CD4-positive, alpha-beta T cell treated with Interferon gamma for 1 hour (primary cell): Measurements from ENCODE around the gene JMJD7.
A peak's percentile ranks its signal among the peaks of the same experiment; 100 is the strongest.

Source experiments
- DNase-seq: peaks from one replicate; pipeline ENCODE4 v3.0.0-alpha.2; 2020

JMJD7 gene

GRCh38 chr15:41869770-41870688 lies 42.1 kb downstream of the JMJD7 start:
- no peak for DNase-seq

GRCh38 chr15:41870689-41871081 lies 42.8 kb downstream of the JMJD7 start:
- DNase-seq, result peak; percentile 40

DNA sequence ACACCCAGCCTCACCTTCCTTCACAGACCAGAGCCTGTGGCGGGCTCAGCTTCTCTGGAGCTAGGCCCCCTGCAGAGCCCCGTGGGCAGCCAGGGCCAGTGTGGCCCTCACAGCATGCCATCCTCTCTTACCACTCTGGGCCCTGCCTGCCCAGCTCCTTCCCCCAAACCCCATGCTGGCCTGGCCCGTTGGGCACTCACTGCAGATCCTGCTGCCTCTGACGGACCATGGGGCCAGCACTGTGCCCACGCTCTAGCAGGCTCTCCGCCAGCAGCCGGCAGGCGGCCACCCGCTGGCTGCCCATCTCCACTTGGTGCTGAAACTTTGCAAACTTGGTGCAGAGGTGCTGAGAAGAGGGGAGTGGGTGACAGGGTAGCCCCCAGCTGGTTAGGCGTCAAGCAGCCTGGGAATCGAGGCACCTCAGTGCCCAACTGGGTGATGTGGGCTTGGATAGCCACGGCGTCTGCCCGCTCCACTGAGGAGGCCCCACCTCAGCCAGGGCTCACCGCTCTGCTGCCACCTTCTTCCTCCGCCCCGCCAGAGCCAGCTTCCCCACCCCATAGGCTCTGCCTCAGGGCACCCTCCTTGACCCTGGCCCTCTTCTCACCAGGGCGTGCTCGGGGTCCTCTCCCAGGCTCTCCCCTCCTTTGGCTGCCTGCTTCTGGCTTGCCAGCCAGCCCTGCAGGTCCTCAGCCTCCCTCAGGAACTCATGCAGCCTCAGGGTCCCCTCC lies 43.4 kb downstream of the JMJD7 start:
- DNase-seq, result no peak

GRCh38 chr15:41872166-41872747 lies 44.4 kb downstream of the JMJD7 start:
- no peak for DNase-seq

DNA sequence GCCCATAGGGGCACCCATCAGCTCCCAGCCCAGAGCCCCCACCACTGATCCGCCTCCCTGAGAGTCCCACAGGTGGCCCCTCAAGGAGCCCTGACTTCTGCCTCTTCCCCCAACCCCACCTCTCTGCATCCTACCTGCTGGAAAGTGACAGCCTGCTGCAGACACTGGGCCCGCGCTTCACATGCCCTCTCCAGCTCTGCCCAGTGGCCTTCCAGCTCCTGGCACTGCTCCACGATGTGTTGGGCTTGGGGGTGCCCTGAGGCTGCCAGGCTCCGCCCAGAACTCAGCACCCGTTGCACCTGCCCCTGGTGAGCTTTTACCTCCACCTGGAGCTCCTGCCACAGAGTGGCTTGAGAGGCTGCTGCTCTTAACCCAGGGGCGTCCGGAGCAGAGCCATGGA lies 45.8 kb downstream of the JMJD7 start:
- no peak for DNase-seq

DNA sequence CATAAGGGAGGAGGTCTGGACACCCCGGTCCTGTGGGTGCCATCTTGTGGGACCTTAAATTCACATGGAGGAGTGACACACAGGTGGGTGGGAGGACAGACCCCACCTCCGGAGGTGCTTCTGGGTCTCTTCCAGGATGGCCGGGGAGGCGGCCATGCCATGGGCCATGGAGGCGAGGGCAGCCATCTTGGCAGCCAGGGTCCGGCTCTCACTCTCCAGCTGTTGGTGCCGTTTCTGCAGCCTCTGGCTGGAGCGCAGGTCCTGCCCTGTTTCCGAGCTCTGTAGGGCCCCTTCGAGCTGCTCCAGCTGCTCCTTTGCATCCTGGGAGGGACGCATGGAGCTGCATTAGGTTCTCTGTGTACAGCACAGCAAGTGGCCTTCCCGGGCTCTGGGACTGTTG lies 46.8 kb downstream of the JMJD7 start:
- no peak for DNase-seq

- DNase-seq, result no peak
Measured at GRCh38 chr15:41876007-41876406, 48.1 kb downstream of the JMJD7 start.

GRCh38 chr15:41876689-41877088 lies 48.8 kb downstream of the JMJD7 start:
- no peak for DNase-seq

DNA sequence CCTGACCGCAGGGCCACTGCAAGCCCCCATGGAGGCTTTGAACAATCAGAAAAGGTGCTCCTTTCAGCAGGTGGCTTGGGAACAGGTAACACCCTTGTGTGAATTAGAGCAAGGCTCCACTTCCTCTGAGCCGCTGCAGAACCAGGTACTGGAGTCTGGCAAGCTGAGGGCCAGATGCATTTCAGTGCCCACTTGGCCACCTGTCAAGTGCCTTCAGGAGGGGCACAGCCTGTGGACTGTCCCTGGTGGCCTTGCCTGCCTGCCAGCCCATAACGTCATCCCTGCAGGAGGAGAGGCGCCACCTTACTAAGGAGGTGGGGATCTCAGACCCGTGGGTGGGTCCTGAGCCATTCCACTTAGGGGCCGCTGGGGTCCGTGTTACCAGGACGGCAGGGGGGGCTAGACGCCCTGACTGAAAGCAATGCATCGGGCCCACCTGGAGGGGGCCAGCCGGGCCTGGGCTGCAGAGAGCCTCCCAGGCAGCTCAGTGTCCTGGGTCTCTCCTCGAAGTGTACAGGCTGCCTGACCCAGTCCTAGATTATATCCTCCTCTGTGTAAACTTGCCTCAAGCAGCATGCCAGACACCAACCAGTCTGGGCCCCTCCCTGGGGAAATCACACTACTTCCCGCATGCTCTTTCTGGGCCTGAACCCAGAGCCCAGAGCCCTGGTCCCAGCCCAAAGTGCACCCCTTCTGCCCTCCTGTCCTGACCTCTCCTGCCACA lies 49.9 kb downstream of the JMJD7 start:
- no peak for DNase-seq

DNA sequence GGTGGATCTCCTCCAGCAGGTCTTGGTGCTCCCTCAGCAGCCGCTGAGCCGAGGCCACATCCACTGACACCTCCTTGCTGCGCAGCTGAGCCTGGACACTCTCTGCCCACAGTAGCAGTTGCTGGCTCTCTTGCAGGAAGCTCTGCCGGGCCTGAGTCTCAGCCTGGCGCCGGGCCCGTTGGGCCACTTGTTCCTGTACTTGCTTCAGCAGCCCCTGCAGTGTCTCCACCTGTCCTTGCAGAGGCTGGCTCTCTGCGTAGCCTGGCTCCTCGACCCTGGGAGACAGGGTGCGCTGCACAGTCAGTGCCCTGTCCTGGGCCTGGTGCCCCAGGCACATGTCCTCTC lies 50.4 kb downstream of the JMJD7 start:
- DNase-seq, result no peak

DNA sequence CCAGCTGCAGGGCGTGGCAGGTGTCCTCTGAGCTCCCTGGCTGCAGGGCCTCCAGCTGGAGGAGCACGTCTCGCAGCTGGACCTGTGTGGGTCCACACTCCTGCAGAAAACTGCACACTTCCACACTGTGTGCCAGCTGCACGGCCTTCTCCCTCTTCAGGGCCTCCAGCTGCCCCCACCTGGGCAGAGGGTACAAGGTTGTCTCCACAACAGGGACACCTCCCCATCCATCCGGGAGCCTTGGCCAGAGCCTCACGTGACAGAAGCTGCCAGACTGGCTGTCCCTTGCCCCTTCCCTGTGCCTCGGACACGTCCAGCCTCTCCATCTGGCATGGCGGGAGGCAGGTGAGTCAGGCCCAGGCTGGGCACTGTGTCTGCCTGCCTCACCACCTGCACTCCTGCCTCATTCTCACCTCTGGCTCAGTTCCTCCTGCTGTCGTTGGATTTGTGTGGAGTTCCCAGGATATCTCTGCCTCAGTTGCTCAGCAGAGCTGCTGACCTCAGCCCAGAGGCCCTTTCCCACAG lies 51.5 kb downstream of the JMJD7 start:
- DNase-seq, result no peak

- no peak for DNase-seq
Measured at GRCh38 chr15:41880156-41880877, 52.4 kb downstream of the JMJD7 start.

- no peak for DNase-seq
Measured at GRCh38 chr15:41881086-41881485, 53.2 kb downstream of the JMJD7 start.

DNA sequence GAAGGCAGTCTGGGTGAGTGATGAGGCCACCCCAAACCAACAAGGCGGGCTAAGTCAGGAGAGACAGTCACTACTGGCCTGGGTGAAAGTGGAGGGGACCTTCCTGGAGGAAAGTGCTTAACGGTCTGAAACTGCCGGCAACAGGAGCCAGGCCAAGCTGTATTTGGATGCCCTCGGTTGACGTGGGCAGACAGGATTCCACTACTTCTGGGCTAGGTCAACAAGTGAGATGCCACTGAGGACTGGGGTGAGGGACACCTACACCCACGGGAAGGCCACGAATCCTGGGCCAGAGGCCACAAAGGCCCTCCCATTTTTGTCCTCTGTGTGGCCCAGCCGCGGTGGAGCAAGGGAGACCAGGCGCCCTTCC lies 53.6 kb downstream of the JMJD7 start:
- no peak for DNase-seq

- no peak for DNase-seq
Measured at GRCh38 chr15:41881920-41882688, 54.2 kb downstream of the JMJD7 start.

DNA sequence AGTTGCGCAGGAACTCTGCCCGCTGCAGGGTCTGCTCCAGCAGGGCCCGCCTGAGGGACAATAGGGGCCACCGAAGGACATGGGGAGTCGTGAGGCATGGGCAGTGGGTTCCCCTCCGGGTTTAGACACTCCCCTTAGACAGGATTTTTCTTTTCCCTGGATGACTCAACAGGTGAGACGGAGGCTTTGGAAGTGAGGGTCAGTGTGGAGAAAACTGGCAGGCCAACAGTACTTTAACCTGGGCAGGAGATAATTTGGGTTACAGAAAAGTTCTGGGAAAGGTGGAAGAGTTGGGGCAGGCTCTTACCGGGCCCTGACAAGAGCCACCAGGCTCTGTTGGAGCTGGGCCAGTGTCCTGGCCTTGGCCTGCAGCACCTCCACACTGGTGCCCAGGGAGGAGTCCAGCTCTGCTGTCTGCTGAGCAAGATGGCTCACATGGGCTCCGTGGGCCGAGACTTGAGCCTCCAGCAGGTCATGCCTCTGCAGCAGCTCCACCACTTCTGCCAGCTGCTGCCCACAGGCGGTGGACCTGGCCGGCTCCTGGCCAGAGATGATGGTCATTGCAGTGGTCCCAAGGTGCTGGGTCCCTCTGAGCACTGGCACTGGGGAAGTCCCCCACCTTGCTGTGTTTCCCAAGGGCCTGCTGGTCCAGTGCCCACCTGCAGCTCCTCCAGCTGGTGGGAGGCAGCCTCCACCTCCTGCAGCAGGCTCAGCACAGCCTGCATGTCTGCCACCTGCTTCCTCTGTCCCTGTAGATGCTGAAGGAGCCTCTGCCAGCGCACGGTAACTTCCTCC lies 55.0 kb downstream of the JMJD7 start:
- no peak for DNase-seq

- no peak for DNase-seq
Measured at GRCh38 chr15:41883484-41883825, 55.6 kb downstream of the JMJD7 start.

DNA sequence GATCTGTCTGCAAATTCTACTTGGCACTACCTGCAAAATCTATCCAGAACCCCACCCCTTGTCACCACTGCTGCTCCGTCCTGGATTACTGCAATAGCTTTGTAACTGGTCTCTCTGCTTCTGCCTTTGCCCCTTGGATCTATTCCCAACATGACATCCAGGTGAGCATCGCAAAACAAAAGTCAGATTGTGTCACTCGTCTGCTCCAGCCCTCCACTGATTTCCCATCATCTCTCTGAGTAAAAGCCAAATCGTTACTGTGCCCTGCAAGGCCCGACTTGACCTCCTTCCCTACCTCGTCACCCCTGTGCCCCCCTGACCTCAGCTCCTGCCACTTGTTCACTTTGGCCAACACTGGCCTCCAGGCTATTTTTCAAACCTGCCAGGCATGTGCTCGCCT lies 56.6 kb downstream of the JMJD7 start:
- DNase-seq, result no peak

GRCh38 chr15:41885321-41885720 lies 57.4 kb downstream of the JMJD7 start:
- DNase-seq, result no peak

GRCh38 chr15:41885841-41886240 lies 57.9 kb downstream of the JMJD7 start:
- DNase-seq, result no peak

DNA sequence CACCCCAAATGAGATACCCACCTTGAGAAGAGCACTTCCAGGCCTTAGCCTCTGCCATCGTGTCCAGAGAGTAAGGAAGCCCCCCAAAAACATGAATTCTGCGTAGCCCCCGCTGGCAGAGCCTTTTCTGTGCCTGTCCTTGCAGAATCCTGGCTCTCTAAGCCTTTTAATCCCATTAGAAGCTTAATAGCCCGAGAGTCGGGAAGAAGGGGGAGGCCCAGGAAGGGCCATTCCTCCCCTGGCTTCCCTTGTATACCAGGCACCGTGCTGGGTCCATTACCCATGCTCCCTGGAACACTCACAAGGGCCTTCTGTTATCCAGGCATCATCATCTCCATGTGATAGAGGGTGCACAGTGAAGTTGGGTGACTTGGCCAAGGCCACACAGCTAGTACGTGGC lies 58.8 kb downstream of the JMJD7 start:
- DNase-seq, result no peak
